Measurements from ENCODE around the gene NEK5. TPM values are rescaled to one million over a fixed set of nuclear protein-coding genes. Genes with fewer than 3 reads are reported as not detected.
A peak's percentile ranks its signal among the peaks of the same experiment; 100 is the strongest.

The NEK5 gene
- total and polyA plus RNA-seq, 4 experiments from 2014 or later: 0.06 TPM; not detected in 3

DNA sequence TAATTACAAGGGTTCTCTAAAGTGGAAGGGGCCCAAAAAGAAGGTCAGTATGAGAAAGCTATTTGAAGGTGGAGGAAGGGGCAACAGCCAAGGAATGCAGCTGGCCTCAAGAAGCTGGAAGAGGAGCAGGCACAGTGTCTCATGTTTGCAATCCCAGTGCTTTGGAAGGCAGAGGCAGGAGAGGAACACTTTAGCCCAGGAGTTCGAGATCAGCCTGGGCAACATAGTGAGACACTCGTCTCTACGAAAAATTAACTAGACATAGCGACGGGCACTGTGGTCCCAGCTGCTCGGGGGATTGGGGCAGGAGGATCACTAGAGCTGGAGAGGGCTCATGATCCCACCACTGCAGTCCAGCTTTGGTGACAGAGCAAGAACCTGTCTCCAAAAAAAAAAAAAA is 31.2 kb upstream of the NEK5 start:
- Histone ChIP-seq H3K4me3 (ENCODE audit: low read length in 2 of 2) (peak overlapping the region in 1 of 2 donors; percentile 70), H3K36me3 (ENCODE audit: insufficient read depth, low read length) (no peaks in the 10 kb centered on the region), H3K4me1 (ENCODE audit: insufficient read depth, low read length) (peaks cover 15% of the 10 kb centered on the region), H3K9me3 (ENCODE audit: control insufficient read depth in 1 of 2, low read length in 2 of 2) (no peaks in the 10 kb centered on the region), H3K27ac (ENCODE audit: low read depth, low read length) (no peak overlapping the region), H3K27me3 (ENCODE audit: insufficient read depth, low read length) (no peaks in the 10 kb centered on the region)
- Mint-ChIP-seq H3K27me3 (no peaks in the 10 kb centered on the region), H3K36me3 (peaks cover 0 to 2% of the 10 kb centered on the region in 2 donors), H3K9me3 (no peaks in the 10 kb centered on the region), H3K4me1 (peaks cover 27 to 46% (median 32%) of the 10 kb centered on the region in 4 donors), H3K4me3 (peak overlapping the region; percentile 87 to 95 (median 92)), H3K27ac (peak overlapping the region; percentile 9 to 93 (median 76))
- intact Hi-C loops (cut with micrococcal nuclease): no loop called here
- ChIA-PET POLR2A (ENCODE audit: partially characterized antibody) (interaction anchor here (0.8 to 2.7 kb wide), 9 partner anchors 13 to 707 kb away, joined by 3 to 17 read pairs (median 4); partner anchors contain the start of genes ALG11, INTS6, NEK5 and VPS36), CTCF (ENCODE audit: partially characterized antibody) (interaction anchor here (0.7 to 1.7 kb wide), 5 partner anchors 9 to 291 kb away, joined by 3 to 9 read pairs (median 4); partner anchors contain the start of gene VPS36)
- DNase-seq: no peak

DNA sequence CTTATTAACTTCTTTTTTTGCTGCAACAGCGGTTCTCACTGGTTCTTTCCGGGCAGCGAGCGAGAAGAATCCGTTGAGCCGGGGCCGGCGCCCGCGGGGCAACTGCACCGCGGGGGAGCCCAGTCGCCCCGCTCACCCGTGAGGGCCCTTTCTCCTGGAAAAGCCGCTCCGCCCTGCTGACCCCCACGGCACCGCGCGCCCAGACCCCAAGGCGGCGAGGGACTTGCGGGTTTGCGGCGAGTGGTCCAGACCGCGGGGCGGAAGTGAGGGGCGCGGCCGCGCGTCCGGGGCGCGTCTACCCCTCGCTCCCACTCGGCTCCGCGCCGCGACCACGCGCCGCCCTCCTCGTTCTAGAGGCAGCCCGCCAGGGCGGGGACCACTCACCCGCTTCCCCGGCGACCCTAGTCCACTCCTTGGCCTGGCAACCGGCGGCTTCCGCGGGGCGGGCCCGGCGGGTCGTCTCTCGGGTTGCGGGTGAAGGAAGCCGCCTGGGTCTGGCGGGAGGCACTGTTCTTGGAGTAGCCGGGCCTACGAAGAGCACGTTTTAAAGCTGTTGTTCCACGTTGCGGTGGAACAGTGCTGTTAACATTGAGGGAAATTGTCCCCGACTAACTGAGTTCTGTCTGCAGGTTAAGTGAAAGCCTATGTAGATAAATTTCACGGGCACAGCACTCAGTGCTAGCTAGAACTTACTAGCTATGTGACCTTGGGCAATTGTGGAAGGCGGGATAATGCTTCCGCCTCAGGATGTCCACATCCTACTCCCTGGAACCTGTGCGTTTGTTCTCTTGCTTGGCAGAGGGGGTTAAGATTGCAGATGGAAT is 30.5 kb upstream of the NEK5 start, which contains the start of gene NEK3:
TSS of gene NEK3 (minus strand) at position 439 of the 824 bp plus-strand sequence. CDS start 3,406 bp downstream, outside the sequence.
- peak; percentile 53 to 65 (median 59) for DNase-seq
- H3K27me3 Mint-ChIP-seq: no peaks in the 10 kb centered on the region
- peak within 1 kb of the TSS; percentile 73 to 95 (median 86) for H3K27ac Mint-ChIP-seq
- Histone ChIP-seq H3K4me3 (ENCODE audit: low read length in 2 of 2) (peak within 1 kb of the TSS; percentile 55 to 70), H3K9me3 (ENCODE audit: control insufficient read depth in 1 of 2, low read length in 2 of 2) (no peaks in the 10 kb centered on the region), H3K4me1 (ENCODE audit: insufficient read depth, low read length) (peaks cover 15% of the 10 kb centered on the region), H3K36me3 (ENCODE audit: insufficient read depth, low read length) (no peaks in the 10 kb centered on the region), H3K27me3 (ENCODE audit: insufficient read depth, low read length) (no peaks in the 10 kb centered on the region), H3K27ac (ENCODE audit: low read depth, low read length) (peak within 1 kb of the TSS; percentile 40)
- H3K9me3 Mint-ChIP-seq: no peaks in the 10 kb centered on the region
- peaks cover 27 to 46% (median 32%) of the 10 kb centered on the region in 4 donors for H3K4me1 Mint-ChIP-seq
- intact Hi-C loops (cut with micrococcal nuclease): loop anchor here (1.0 kb wide), 2 partner anchors 35 to 147 kb away; partner anchors contain the start of gene ALG11
- POLR2A ChIA-PET (ENCODE audit: partially characterized antibody): interaction anchor here (0.8 to 2.7 kb wide), 10 partner anchors 13 to 706 kb away, joined by 3 to 17 read pairs (median 4); partner anchors contain the start of genes ALG11, INTS6, NEK5 and VPS36
- CTCF ChIA-PET (ENCODE audit: partially characterized antibody): interaction anchor here (0.7 to 1.7 kb wide), 6 partner anchors 8 to 292 kb away, joined by 3 to 9 read pairs (median 4); partner anchors contain the start of genes NEK5 and VPS36
- H3K36me3 Mint-ChIP-seq: peaks cover 0 to 2% of the 10 kb centered on the region in 2 donors
- peak within 1 kb of the TSS; percentile 89 to 95 (median 93) for H3K4me3 Mint-ChIP-seq

DNA sequence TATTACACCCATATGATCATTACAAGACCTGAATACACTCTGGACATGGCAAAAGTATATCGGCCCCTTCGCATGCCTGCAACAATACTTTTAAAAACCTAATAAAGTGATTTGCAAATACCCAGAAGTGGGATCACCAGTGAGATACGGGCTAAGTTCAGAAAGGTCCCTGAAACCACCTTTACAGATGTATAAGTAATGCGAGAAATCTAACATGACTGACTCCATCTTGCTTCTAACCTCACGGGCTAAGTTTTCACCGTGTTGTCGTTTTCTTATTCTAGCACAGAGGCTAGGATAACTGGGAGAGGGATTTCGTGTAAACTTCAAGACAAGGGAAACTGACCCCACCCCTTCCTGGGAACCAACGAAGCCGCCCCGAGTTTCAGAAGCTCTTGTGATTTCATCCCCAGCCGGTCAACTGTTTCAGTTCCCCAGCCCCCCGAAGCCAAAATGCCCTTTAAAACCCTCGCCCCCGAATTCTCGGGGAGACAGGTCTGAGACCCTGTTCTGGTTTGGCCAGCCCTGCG is 29.8 kb upstream of the NEK5 start:
- no peaks in the 10 kb centered on the region for H3K27me3 Mint-ChIP-seq
- Histone ChIP-seq H3K36me3 (ENCODE audit: insufficient read depth, low read length) (no peaks in the 10 kb centered on the region), H3K27ac (ENCODE audit: low read depth, low read length) (peak overlapping the region; percentile 40), H3K9me3 (ENCODE audit: control insufficient read depth in 1 of 2, low read length in 2 of 2) (no peaks in the 10 kb centered on the region), H3K4me1 (ENCODE audit: insufficient read depth, low read length) (peaks cover 15% of the 10 kb centered on the region), H3K4me3 (ENCODE audit: low read length in 2 of 2) (peak overlapping the region; percentile 55 to 70), H3K27me3 (ENCODE audit: insufficient read depth, low read length) (no peaks in the 10 kb centered on the region)
- peak overlapping the region; percentile 73 to 95 (median 86) for H3K27ac Mint-ChIP-seq
- peak in 1 of 5 donors; percentile 1 for DNase-seq
- ChIA-PET POLR2A (ENCODE audit: partially characterized antibody) (interaction anchor here (1.0 to 2.7 kb wide), 5 partner anchors 16 to 333 kb away, joined by 3 to 17 read pairs (median 4); partner anchors contain the start of gene NEK5), CTCF (ENCODE audit: partially characterized antibody) (interaction anchor here (1.0 to 1.3 kb wide), 2 partner anchors 11 to 30 kb away, joined by 3 read pairs; partner anchors contain the start of gene NEK5)
- intact Hi-C loops (cut with micrococcal nuclease): loop anchor here (1.0 kb wide), 2 partner anchors 36 to 146 kb away; partner anchors contain the start of gene ALG11
- H3K9me3 Mint-ChIP-seq: no peaks in the 10 kb centered on the region
- peaks cover 27 to 46% (median 32%) of the 10 kb centered on the region in 4 donors for H3K4me1 Mint-ChIP-seq
- peaks cover 0 to 2% of the 10 kb centered on the region in 2 donors for H3K36me3 Mint-ChIP-seq
- peak overlapping the region; percentile 89 to 95 (median 93) for H3K4me3 Mint-ChIP-seq

DNA sequence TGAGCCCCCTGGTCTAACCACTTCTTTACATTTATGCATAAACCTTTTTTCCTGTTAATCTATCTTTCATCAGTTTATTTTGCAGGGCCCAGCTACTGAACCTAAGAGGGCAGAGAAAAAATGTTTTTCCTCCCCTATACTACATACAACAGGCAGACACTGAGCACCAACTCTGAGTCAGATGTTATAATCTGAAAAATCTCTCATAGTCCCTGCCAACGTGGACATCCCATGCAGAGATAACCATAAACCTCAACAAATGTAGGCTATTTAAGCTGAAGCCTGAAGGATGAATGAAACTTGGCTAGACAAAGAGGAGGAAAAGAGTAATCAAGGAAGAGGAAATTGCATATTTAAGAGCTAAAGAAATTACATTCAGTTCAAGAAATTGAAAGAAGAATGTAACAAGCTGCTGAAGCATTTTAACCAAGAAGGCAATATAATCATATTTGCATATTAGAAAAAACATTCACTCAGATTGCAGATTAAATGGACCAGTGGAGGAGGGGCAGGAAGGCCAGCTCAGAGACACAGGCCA is 27.9 kb upstream of the NEK5 start:
- H3K4me1 Mint-ChIP-seq: peaks cover 23 to 41% (median 31%) of the 10 kb centered on the region in 4 donors
- peak overlapping the region in 4 of 7 donors; percentile 1 to 45 (median 25) for H3K27ac Mint-ChIP-seq
- H3K4me3 ChIP-seq (ENCODE audit: low read length in 2 of 2): no peak overlapping the region
- peaks cover 15% of the 10 kb centered on the region for H3K4me1 ChIP-seq (ENCODE audit: insufficient read depth, low read length)
- no peaks in the 10 kb centered on the region for H3K9me3 Mint-ChIP-seq
- H3K36me3 Mint-ChIP-seq: peaks cover 0 to 9% of the 10 kb centered on the region in 2 donors
- intact Hi-C loops (cut with micrococcal nuclease): no loop called here
- ChIA-PET POLR2A (ENCODE audit: partially characterized antibody) (interaction anchor here (0.7 to 1.3 kb wide), 2 partner anchors 17 to 28 kb away, joined by 3 read pairs; partner anchors contain the start of gene NEK5), CTCF (ENCODE audit: partially characterized antibody) (interaction anchor here (1.0 to 2.4 kb wide), 5 partner anchors 10 to 294 kb away, joined by 3 to 8 read pairs (median 4); partner anchors contain the start of gene NEK5)
- H3K27me3 ChIP-seq (ENCODE audit: insufficient read depth, low read length): no peaks in the 10 kb centered on the region
- H3K9me3 ChIP-seq (ENCODE audit: control insufficient read depth in 1 of 2, low read length in 2 of 2): no peaks in the 10 kb centered on the region
- H3K4me3 Mint-ChIP-seq: peak overlapping the region in 5 of 8 donors; percentile 14 to 46 (median 21)
- no peaks in the 10 kb centered on the region for H3K27me3 Mint-ChIP-seq
- H3K27ac ChIP-seq (ENCODE audit: low read depth, low read length): no peak overlapping the region
- no peaks in the 10 kb centered on the region for H3K36me3 ChIP-seq (ENCODE audit: insufficient read depth, low read length)
- DNase-seq: no peak

DNA sequence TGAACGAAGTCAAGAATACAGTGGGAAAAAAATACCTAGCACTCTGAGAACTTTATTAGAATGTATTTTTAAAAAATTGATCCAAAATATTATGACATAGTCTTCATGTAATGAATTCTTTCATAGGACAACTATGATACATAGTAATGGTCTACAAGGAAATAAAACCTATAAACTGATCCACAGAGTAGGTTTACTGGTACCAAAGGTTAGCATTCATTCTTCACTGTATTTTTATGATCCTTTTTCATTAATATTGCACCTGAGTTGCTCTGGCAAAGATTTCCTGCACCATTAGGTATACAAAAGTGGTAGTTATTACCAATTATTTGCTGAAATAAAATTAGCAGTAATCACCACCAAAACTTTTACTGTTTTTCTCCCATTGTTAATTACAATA is 26.3 kb upstream of the NEK5 start:
- intact Hi-C loops (cut with micrococcal nuclease): loop anchor here (2.0 kb wide), 1 partner anchor 26 kb away; the partner anchor contains the start of gene NEK5
- H3K4me1 Mint-ChIP-seq: peaks cover 23 to 33% (median 30%) of the 10 kb centered on the region in 4 donors
- H3K27me3 ChIP-seq (ENCODE audit: insufficient read depth, low read length): no peaks in the 10 kb centered on the region
- H3K4me3 ChIP-seq (ENCODE audit: low read length in 2 of 2): no peak overlapping the region
- H3K27ac Mint-ChIP-seq: no peak overlapping the region
- H3K9me3 ChIP-seq (ENCODE audit: control insufficient read depth in 1 of 2, low read length in 2 of 2): no peaks in the 10 kb centered on the region
- no peaks in the 10 kb centered on the region for H3K9me3 Mint-ChIP-seq
- peaks cover 12 to 21% of the 10 kb centered on the region in 2 donors for H3K36me3 Mint-ChIP-seq
- POLR2A ChIA-PET (ENCODE audit: partially characterized antibody): interaction anchor here (0.6 kb wide), 1 partner anchor 259 kb away, joined by 3 read pairs; no protein-coding TSS in a partner anchor
- no peaks in the 10 kb centered on the region for H3K27me3 Mint-ChIP-seq
- H3K27ac ChIP-seq (ENCODE audit: low read depth, low read length): no peak overlapping the region
- H3K4me1 ChIP-seq (ENCODE audit: insufficient read depth, low read length): peaks cover 15% of the 10 kb centered on the region
- CTCF ChIA-PET (ENCODE audit: partially characterized antibody): no interaction called here
- H3K4me3 Mint-ChIP-seq: no peak overlapping the region
- no peak for DNase-seq
- no peaks in the 10 kb centered on the region for H3K36me3 ChIP-seq (ENCODE audit: insufficient read depth, low read length)

DNA sequence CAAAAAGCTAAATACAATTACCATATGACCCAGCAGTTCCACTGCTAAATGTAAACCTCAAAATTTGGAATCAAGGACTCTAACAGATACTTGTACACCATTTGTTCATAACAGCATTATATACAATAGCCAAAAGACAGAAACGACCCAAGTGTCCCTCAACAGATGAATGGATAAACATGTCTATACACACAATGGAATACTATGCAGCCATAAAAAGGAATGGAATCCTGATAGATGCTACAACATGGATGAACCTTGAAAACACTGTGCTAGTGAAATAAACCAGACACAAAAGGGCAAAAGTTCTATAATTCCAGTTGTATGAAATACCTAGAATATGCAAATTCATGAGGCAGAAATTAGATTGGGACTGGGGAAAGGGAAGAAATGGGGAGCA is 18.4 kb upstream of the NEK5 start:
- no peak overlapping the region for H3K27ac ChIP-seq (ENCODE audit: low read depth, low read length)
- DNase-seq: no peak
- H3K27me3 ChIP-seq (ENCODE audit: insufficient read depth, low read length): no peaks in the 10 kb centered on the region
- no peaks in the 10 kb centered on the region for H3K9me3 ChIP-seq (ENCODE audit: control insufficient read depth in 1 of 2, low read length in 2 of 2)
- CTCF ChIA-PET (ENCODE audit: partially characterized antibody): interaction anchor here (0.5 to 1.6 kb wide), 4 partner anchors 10 to 101 kb away, joined by 3 read pairs; no protein-coding TSS in a partner anchor
- no peaks in the 10 kb centered on the region for H3K36me3 ChIP-seq (ENCODE audit: insufficient read depth, low read length)
- no peak overlapping the region for H3K4me3 Mint-ChIP-seq
- no peak overlapping the region for H3K27ac Mint-ChIP-seq
- peaks cover 30 to 32% of the 10 kb centered on the region in 2 donors for H3K36me3 Mint-ChIP-seq
- H3K27me3 Mint-ChIP-seq: no peaks in the 10 kb centered on the region
- H3K4me3 ChIP-seq (ENCODE audit: low read length in 2 of 2): no peak overlapping the region
- no peaks in the 10 kb centered on the region for H3K4me1 Mint-ChIP-seq
- intact Hi-C loops (cut with micrococcal nuclease): no loop called here
- POLR2A ChIA-PET (ENCODE audit: partially characterized antibody): interaction anchor here (0.9 kb wide), 1 partner anchor 12 kb away, joined by 3 read pairs; the partner anchor contains the start of gene NEK3
- H3K9me3 Mint-ChIP-seq: peaks cover 0 to 4% (median 0%) of the 10 kb centered on the region in 8 donors
- H3K4me1 ChIP-seq (ENCODE audit: insufficient read depth, low read length): no peaks in the 10 kb centered on the region

All from CD4-positive, alpha-beta memory T cell (primary cell).